Activated T-helper 17 cell treated with anti-CD3 and anti-CD28 coated beads, Interleukin-2, amount 50 U/mL, for 72 hours (primary cell): ENCODE measurements around the gene CDADC1. TPM values are rescaled to one million over a fixed set of nuclear protein-coding genes. Genes with fewer than 3 reads are reported as not detected.

ENCODE experiments used
- ATAC-seq: fragments of 150-1000 bp; cut with Tn5 transposase; replicated peaks from 2 replicates; pipeline ENCODE4 v1.10.0; 2021; ENCODE audit warnings: mild to moderate bottlenecking, moderate library complexity
- H3K27ac Mint-ChIP-seq: one replicate; pipeline ENCODE4 v1.8.0; 2022; ENCODE audit warnings: mixed read lengths
- H3K27me3 Mint-ChIP-seq: one replicate; pipeline ENCODE4 v1.8.0; 2022; ENCODE audit warnings: mixed read lengths
- H3K36me3 Mint-ChIP-seq: one replicate; pipeline ENCODE4 v1.8.0; 2022; ENCODE audit warnings: low read depth, mild to moderate bottlenecking, mixed read lengths
- H3K4me1 Mint-ChIP-seq: one replicate; pipeline ENCODE4 v1.8.0; 2022; ENCODE audit warnings: mixed read lengths
- H3K4me3 Mint-ChIP-seq: one replicate; pipeline ENCODE4 v1.8.0; 2022; ENCODE audit warnings: mild to moderate bottlenecking, mixed read lengths
- H3K9me3 Mint-ChIP-seq: one replicate; pipeline ENCODE4 v1.8.0; 2022; ENCODE audit warnings: mixed read lengths
- total RNA-seq, 2 donors: library from RNA; stranded (reverse); gene quantifications; one replicate each; pipeline ENCODE4 v1.2.3, GENCODE V29; 2022

The CDADC1 gene
- total RNA-seq, 2 donors from 2014 or later, result 7.5 to 10.2 TPM

DNA sequence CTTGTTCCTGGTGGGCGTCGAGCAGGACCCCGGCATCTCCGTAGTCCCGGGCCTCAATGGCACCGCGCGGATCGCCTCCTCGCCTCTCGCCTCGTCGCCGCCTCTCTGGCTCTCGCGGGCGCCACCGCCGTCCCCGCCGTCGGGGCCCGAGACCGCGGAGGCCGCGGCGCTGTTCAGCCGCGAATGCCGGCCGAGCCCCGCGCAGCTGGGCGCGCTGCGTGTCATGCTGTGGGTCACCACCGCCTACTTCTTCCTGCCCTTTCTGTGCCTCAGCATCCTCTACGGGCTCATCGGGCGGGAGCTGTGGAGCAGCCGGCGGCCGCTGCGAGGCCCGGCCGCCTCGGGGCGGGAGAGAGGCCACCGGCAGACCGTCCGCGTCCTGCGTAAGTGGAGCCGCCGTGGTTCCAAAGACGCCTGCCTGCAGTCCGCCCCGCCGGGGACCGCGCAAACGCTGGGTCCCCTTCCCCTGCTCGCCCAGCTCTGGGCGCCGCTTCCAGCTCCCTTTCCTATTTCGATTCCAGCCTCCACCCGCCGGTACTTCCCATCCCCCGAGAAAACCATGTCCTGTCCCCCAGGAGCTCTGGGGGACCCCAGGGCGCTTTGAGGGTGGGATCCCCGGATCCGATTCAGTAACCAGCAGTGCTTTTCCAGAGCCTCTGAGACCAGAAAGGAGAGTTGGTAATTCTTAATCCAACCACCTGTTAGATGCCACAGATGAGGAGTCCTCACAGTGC lies 26.7 kb upstream of the CDADC1 start:
- H3K27ac Mint-ChIP-seq, result no peak overlapping the region
- ATAC-seq, result peak; percentile 75
- peaks cover 53% of the 10 kb centered on the region for H3K27me3 Mint-ChIP-seq
- H3K4me1 Mint-ChIP-seq, result peaks cover 9% of the 10 kb centered on the region
- H3K36me3 Mint-ChIP-seq, result peaks cover 14% of the 10 kb centered on the region
- H3K4me3 Mint-ChIP-seq, result peak overlapping the region; percentile 72
- no peaks in the 10 kb centered on the region for H3K9me3 Mint-ChIP-seq

GRCh38 chr13:49221590-49221965 lies 26.1 kb upstream of the CDADC1 start:
- no peak for ATAC-seq
- peaks cover 14% of the 10 kb centered on the region for H3K36me3 Mint-ChIP-seq
- H3K4me3 Mint-ChIP-seq, result peak overlapping the region; percentile 72
- H3K27me3 Mint-ChIP-seq, result peaks cover 50% of the 10 kb centered on the region
- no peaks in the 10 kb centered on the region for H3K9me3 Mint-ChIP-seq
- no peak overlapping the region for H3K27ac Mint-ChIP-seq
- peaks cover 9% of the 10 kb centered on the region for H3K4me1 Mint-ChIP-seq

- peaks cover 20% of the 10 kb centered on the region for H3K27me3 Mint-ChIP-seq
- peaks cover 8% of the 10 kb centered on the region for H3K36me3 Mint-ChIP-seq
- H3K4me3 Mint-ChIP-seq, result no peak overlapping the region
- no peaks in the 10 kb centered on the region for H3K4me1 Mint-ChIP-seq
- no peak overlapping the region for H3K27ac Mint-ChIP-seq
- ATAC-seq, result no peak
- H3K9me3 Mint-ChIP-seq, result no peaks in the 10 kb centered on the region
Measured at GRCh38 chr13:49225223-49226042, 22.3 kb upstream of the CDADC1 start.

GRCh38 chr13:49226613-49227012 lies 21.1 kb upstream of the CDADC1 start:
- peaks cover 2% of the 10 kb centered on the region for H3K36me3 Mint-ChIP-seq
- ATAC-seq, result no peak
- H3K9me3 Mint-ChIP-seq, result no peaks in the 10 kb centered on the region
- no peak overlapping the region for H3K4me3 Mint-ChIP-seq
- peaks cover 15% of the 10 kb centered on the region for H3K27me3 Mint-ChIP-seq
- no peaks in the 10 kb centered on the region for H3K4me1 Mint-ChIP-seq
- H3K27ac Mint-ChIP-seq, result no peak overlapping the region

GRCh38 chr13:49234741-49235140 lies 13.0 kb upstream of the CDADC1 start:
- no peaks in the 10 kb centered on the region for H3K4me1 Mint-ChIP-seq
- ATAC-seq, result no peak
- H3K4me3 Mint-ChIP-seq, result no peak overlapping the region
- no peak overlapping the region for H3K27ac Mint-ChIP-seq
- H3K9me3 Mint-ChIP-seq, result no peaks in the 10 kb centered on the region
- H3K36me3 Mint-ChIP-seq, result no peaks in the 10 kb centered on the region
- H3K27me3 Mint-ChIP-seq, result no peaks in the 10 kb centered on the region

DNA sequence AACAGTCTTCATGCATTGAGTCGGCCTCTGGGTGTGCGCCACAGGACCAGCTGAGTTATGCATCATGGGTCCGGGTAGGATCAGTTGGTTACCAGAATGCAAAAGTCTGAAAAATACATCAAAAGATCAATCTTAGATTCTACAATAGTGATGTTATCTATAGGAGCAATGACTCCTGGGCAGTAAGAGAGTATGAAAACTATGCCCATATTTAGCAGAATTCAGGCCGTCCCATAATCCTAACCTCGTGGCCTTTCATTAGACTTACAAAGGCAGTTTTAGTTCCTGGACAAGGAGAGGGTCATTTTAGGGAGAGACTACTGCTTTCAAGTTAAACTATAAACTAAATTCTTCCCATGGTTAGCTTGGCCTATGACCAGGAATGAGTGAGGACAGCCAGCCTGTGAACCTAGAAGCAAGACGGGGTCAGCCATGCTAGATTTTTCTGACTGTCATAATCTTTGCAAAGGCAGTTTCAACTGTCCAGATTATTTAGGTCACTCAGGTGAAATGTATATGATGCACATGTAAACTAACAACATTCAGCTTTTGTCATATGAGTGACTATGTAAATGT lies 11.8 kb upstream of the CDADC1 start:
- no peak overlapping the region for H3K27ac Mint-ChIP-seq
- no peak overlapping the region for H3K4me3 Mint-ChIP-seq
- ATAC-seq, result no peak
- no peaks in the 10 kb centered on the region for H3K4me1 Mint-ChIP-seq
- no peaks in the 10 kb centered on the region for H3K9me3 Mint-ChIP-seq
- H3K36me3 Mint-ChIP-seq, result no peaks in the 10 kb centered on the region
- H3K27me3 Mint-ChIP-seq, result no peaks in the 10 kb centered on the region

DNA sequence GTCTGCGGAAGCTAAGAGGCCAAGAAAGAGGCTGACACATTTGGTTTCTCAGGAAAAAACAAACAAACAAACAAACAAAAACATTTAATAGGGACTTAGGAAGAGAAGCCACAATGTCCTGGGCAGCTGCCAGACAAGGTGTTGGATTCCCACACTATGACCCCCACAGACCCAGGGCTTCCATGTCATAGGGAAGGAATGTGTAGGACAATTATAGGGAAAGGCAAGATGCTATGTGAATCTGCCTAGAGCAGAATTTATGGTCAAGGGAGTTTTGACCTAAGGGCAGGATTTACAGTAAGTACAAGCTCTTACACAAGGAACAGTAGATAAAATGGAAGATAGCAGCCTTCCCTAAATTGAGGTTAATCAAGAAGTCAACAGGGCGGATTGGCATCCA lies 9.1 kb upstream of the CDADC1 start:
- H3K4me1 Mint-ChIP-seq, result no peaks in the 10 kb centered on the region
- no peaks in the 10 kb centered on the region for H3K9me3 Mint-ChIP-seq
- no peaks in the 10 kb centered on the region for H3K27me3 Mint-ChIP-seq
- H3K27ac Mint-ChIP-seq, result no peak overlapping the region
- no peak overlapping the region for H3K4me3 Mint-ChIP-seq
- no peak for ATAC-seq
- H3K36me3 Mint-ChIP-seq, result no peaks in the 10 kb centered on the region

DNA sequence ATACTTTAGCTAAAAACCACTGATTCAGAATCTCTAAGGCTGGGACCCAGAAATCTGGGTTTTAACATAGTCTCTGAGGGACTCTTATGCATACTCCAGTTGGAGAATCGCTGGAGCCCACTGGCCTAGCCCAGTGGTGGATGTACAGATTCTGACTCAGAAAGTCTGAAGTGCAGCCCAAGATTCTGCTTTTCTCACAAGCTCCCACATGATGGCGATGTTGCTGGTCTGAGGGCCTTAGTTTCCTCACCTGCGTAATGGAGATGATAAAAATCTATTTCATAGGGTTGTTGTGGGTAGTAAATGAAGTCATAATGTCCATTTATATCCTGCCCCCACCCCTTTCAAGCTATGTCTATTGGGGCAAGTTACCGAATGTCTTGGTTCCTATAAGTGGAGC lies 7.7 kb upstream of the CDADC1 start:
- Mint-ChIP-seq H3K4me3 (no peak overlapping the region), H3K36me3 (no peaks in the 10 kb centered on the region), H3K9me3 (no peaks in the 10 kb centered on the region), H3K4me1 (no peaks in the 10 kb centered on the region), H3K27ac (no peak overlapping the region), H3K27me3 (no peaks in the 10 kb centered on the region)
- peak; percentile 74 for ATAC-seq

DNA sequence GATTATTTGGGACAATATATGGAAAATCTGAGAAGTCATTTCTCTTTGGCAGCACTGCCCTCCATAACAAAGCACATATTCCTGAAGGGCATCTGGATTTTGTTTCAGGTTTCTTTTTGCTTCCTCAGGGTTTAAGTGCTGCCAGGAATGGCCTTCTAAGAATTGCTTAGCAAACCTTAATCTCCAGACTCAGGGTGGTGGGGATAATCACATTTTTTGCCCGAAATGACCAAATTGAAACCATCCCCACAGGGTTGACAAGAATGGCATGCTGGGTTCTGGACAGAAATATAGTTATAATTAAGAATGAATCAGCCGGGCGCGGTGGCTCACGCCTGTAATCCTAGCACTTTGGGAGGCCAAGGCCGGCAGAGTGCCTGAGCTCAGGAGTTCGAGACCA lies 6.4 kb upstream of the CDADC1 start:
- H3K36me3 Mint-ChIP-seq, result no peaks in the 10 kb centered on the region
- H3K4me3 Mint-ChIP-seq, result no peak overlapping the region
- no peak for ATAC-seq
- no peaks in the 10 kb centered on the region for H3K9me3 Mint-ChIP-seq
- H3K4me1 Mint-ChIP-seq, result no peaks in the 10 kb centered on the region
- H3K27ac Mint-ChIP-seq, result no peak overlapping the region
- no peaks in the 10 kb centered on the region for H3K27me3 Mint-ChIP-seq

DNA sequence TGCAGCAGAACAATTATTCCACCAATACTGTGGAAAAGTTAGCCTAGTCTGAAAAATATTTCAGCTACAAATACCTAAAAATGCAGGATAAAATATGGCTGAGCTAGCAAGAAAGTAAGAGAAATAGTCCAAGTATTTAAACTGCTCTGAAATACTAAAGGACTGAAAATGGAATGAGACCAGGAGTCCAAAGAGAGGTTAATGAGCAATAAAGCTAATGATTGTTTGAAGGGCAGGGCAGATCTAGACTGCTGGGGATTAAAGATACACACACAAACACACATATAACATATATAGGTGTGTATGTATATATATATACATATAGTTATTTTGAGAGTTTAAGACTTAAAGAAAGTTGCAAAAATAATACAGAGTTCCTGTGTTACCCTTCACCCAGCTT lies 2.6 kb upstream of the CDADC1 start:
- H3K27ac Mint-ChIP-seq, result no peak overlapping the region
- peaks cover 7% of the 10 kb centered on the region for H3K4me1 Mint-ChIP-seq
- ATAC-seq, result no peak
- no peaks in the 10 kb centered on the region for H3K27me3 Mint-ChIP-seq
- no peak overlapping the region for H3K4me3 Mint-ChIP-seq
- no peaks in the 10 kb centered on the region for H3K9me3 Mint-ChIP-seq
- H3K36me3 Mint-ChIP-seq, result peaks cover 13% of the 10 kb centered on the region

GRCh38 chr13:49246850-49247642 lies 679 bp upstream of the CDADC1 start:
- H3K4me3 Mint-ChIP-seq, result peak overlapping the region; percentile 96
- no peaks in the 10 kb centered on the region for H3K9me3 Mint-ChIP-seq
- peak; percentile 56 for ATAC-seq
- peak overlapping the region; percentile 96 for H3K27ac Mint-ChIP-seq
- peaks cover 22% of the 10 kb centered on the region for H3K36me3 Mint-ChIP-seq
- peaks cover 11% of the 10 kb centered on the region for H3K4me1 Mint-ChIP-seq
- no peaks in the 10 kb centered on the region for H3K27me3 Mint-ChIP-seq

- no peak for ATAC-seq
Measured at GRCh38 chr13:49248622-49249002, 887 bp downstream of the CDADC1 start.

DNA sequence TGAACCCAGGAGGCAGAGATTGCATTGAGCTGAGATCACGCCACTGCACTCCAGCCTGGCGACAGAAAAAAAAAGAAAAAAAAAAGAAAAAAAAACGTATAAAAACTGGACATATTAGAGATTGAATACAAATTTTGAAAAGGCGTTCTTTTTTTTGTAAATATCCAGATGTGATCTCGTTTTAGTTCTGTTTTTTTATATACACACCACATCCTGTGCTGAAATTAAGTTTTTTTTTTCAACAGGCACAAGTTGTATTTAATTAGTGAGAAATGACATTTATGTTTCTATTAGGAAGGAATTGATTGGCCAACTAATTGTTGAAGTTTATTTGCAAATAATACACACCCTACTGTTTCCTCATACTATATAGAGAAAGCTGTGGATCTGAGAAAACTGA lies 3.6 kb downstream of the CDADC1 start:
- Mint-ChIP-seq H3K4me1 (peaks cover 27% of the 10 kb centered on the region), H3K36me3 (peaks cover 43% of the 10 kb centered on the region), H3K9me3 (no peaks in the 10 kb centered on the region), H3K4me3 (no peak overlapping the region), H3K27me3 (no peaks in the 10 kb centered on the region), H3K27ac (no peak overlapping the region)
- ATAC-seq, result no peak

More at GRCh38 chr13:49248622-49249002, 887 bp downstream of the CDADC1 start:
- Mint-ChIP-seq H3K9me3 (no peaks in the 10 kb centered on the region), H3K4me3 (peak overlapping the region; percentile 96), H3K4me1 (peaks cover 15% of the 10 kb centered on the region), H3K27ac (peak overlapping the region; percentile 96), H3K36me3 (peaks cover 22% of the 10 kb centered on the region), H3K27me3 (no peaks in the 10 kb centered on the region)

- H3K9me3 Mint-ChIP-seq, result no peaks in the 10 kb centered on the region
- H3K4me3 Mint-ChIP-seq, result no peak overlapping the region
- H3K27me3 Mint-ChIP-seq, result no peaks in the 10 kb centered on the region
- peaks cover 27% of the 10 kb centered on the region for H3K4me1 Mint-ChIP-seq
- ATAC-seq, result peak; percentile 28
- H3K36me3 Mint-ChIP-seq, result peaks cover 54% of the 10 kb centered on the region
- peak overlapping the region; percentile 66 for H3K27ac Mint-ChIP-seq
Measured at GRCh38 chr13:49253310-49253709, 5.6 kb downstream of the CDADC1 start.
